SK-N-SH (cell line): ENCODE data around the gene SLC6A3. TPM values are rescaled to one million over a fixed set of nuclear protein-coding genes. Genes with fewer than 3 reads are reported as not detected.

ENCODE experiments used
- CTCF ChIA-PET: fragments of 300-600, 350-600 bp; formaldehyde crosslinking; extraction: SDS; loops from one replicate; lab custom pipeline; 2021; lab: Yijun Ruan, JAX
- POLR2A ChIA-PET: fragments of 350-600 bp; sonication (Branson Sonifier 250); formaldehyde crosslinking; extraction: SDS; loops from one replicate; lab custom pipeline; 2020; ENCODE audit warnings: antibody characterized with exemption, inconsistent platforms; lab: Yijun Ruan, JAX
- DNase-seq: peaks from one replicate; pipeline ENCODE4 v3.0.0; 2012
- H2AFZ ChIP-seq: fragments of 200-600 bp; sonication (generic); 2 replicates; pipeline ENCODE4 v1.8.1; 2016; ENCODE audit warnings: antibody characterized with exemption, mild to moderate bottlenecking, low read depth
- H3F3A ChIP-seq: fragments of 200-600 bp; sonication (generic); replicated peaks from 2 replicates; pipeline ENCODE3; 2016; ENCODE audit warnings: antibody characterized with exemption, mild to moderate bottlenecking; ENCODE audit not compliant: insufficient read depth
- H3K27ac ChIP-seq, 2 experiments: fragments of 200-500 bp in 1 of 2; fragments of 200-600 bp in 1 of 2; sonication (Bioruptor generic) in 1 of 2; sonication (generic), shearing (Covaris generic) in 1 of 2; 2 replicates each; pipeline versions ENCODE4 v1.5.1 to v1.6.1; 2014 to 2016; ENCODE audit warnings: low read depth in 2 of 2, inconsistent platforms in 1 of 2, low read length in 1 of 2, mild to moderate bottlenecking in 1 of 2, mixed read lengths in 1 of 2
- H3K27me3 ChIP-seq: fragments of 200-600 bp; sonication (generic), shearing (Covaris generic); 2 replicates; pipeline ENCODE4 v1.6.1; 2016; ENCODE audit warnings: mixed run types; ENCODE audit not compliant: insufficient read depth
- H3K36me3 ChIP-seq, 2 experiments: fragments of 200-500 bp in 1 of 2; fragments of 200-600 bp in 1 of 2; sonication (Bioruptor generic) in 1 of 2; sonication (generic) in 1 of 2; replicated peaks in 1 of 2; 2 replicates each; pipeline versions ENCODE3 to v1.5.1; 2014 to 2016; ENCODE audit warnings: low read length in 1 of 2, mild to moderate bottlenecking in 1 of 2; ENCODE audit not compliant: insufficient read depth in 2 of 2, control insufficient read depth in 1 of 2
- H3K4me1 ChIP-seq, 2 experiments: fragments of 200-500 bp in 1 of 2; fragments of 200-600 bp in 1 of 2; sonication (Bioruptor generic) in 1 of 2; sonication (generic), shearing (Covaris generic) in 1 of 2; 2 replicates each; pipeline versions ENCODE4 v1.5.1 to v1.6.1; 2014 to 2016; ENCODE audit warnings: low read depth in 1 of 2, low read length in 1 of 2, mixed run types in 1 of 2; ENCODE audit not compliant: insufficient read depth in 2 of 2, control insufficient read depth in 1 of 2
- H3K4me2 ChIP-seq: fragments of 200-600 bp; sonication (generic), shearing (Covaris generic); 2 replicates; pipeline ENCODE4 v1.6.1; 2017; ENCODE audit warnings: mixed run types
- H3K4me3 ChIP-seq, 2 experiments: fragments of 200-500 bp in 1 of 2; fragments of 200-600 bp in 1 of 2; sonication (Bioruptor generic) in 1 of 2; sonication (generic), shearing (Covaris generic) in 1 of 2; 2 replicates each; pipeline versions ENCODE4 v1.5.1 to v1.8.1; 2014 to 2016; ENCODE audit warnings: low read depth in 2 of 2, inconsistent platforms in 1 of 2, low read length in 1 of 2, mild to moderate bottlenecking in 1 of 2, mixed read lengths in 1 of 2, moderate library complexity in 1 of 2
- H3K79me2 ChIP-seq: fragments of 200-600 bp; sonication (generic); 2 replicates; pipeline ENCODE4 v1.8.1; 2017; ENCODE audit warnings: mild to moderate bottlenecking; ENCODE audit not compliant: insufficient read depth
- H3K9ac ChIP-seq: fragments of 200-600 bp; sonication (generic); 2 replicates; pipeline ENCODE4 v1.6.1; 2017; ENCODE audit warnings: mixed run types
- H3K9me2 ChIP-seq: fragments of 200-600 bp; sonication (generic); 2 replicates; pipeline ENCODE4 v1.6.1; 2017; ENCODE audit warnings: mixed run types
- H3K9me3 ChIP-seq: fragments of 200-600 bp; sonication (generic); 2 replicates; pipeline ENCODE4 v1.6.1; 2017; ENCODE audit warnings: mixed run types, mild to moderate bottlenecking, moderate library complexity
- H4K20me1 ChIP-seq: fragments of 200-600 bp; sonication (generic); 2 replicates; pipeline ENCODE4 v1.6.1; 2017; ENCODE audit warnings: mild to moderate bottlenecking, mixed run types; ENCODE audit not compliant: insufficient read depth
- CHD2 ChIP-seq: fragments of 150-350 bp; IDR thresholded peaks from 2 replicates; pipeline ENCODE4 v1.6.1; 2018; ENCODE audit warnings: low read length; ENCODE audit not compliant: partially characterized antibody
- ELF1 ChIP-seq: IDR thresholded peaks from 2 replicates; pipeline ENCODE4 v1.4.0; 2012
- EP300 ChIP-seq, 2 experiments: IDR thresholded peaks; 2 replicates each; pipeline versions ENCODE4 v1.4.0 to v1.6.1; 2012; ENCODE audit warnings: borderline replicate concordance in 1 of 2, low read depth in 1 of 2, low read length in 1 of 2
- EZH2phosphoT487 ChIP-seq: fragments of 200-600 bp; sonication (generic); IDR thresholded peaks from 2 replicates; pipeline ENCODE4 v1.6.1; 2017; ENCODE audit warnings: low read depth, mixed run types, mild to moderate bottlenecking, antibody characterized with exemption, moderate library complexity, borderline replicate concordance
- FOXJ3 ChIP-seq: sonication (generic); formaldehyde crosslinking; IDR thresholded peaks from 2 replicates; pipeline ENCODE4 v1.5.1; 2020; ENCODE audit warnings: mild to moderate bottlenecking, missing genetic modification reagents
- FOXM1 ChIP-seq: IDR thresholded peaks from 2 replicates; pipeline ENCODE4 v1.4.0; 2012; ENCODE audit warnings: low read depth, mild to moderate bottlenecking
- GABPA ChIP-seq: IDR thresholded peaks from 2 replicates; pipeline ENCODE4 v1.4.0; 2012; ENCODE audit warnings: low read depth, mild to moderate bottlenecking
- JUND ChIP-seq: IDR thresholded peaks from 2 replicates; pipeline ENCODE4 v1.4.0; 2012
- MEF2A ChIP-seq: IDR thresholded peaks from 2 replicates; pipeline ENCODE4 v1.4.0; 2012; ENCODE audit warnings: low read depth, borderline replicate concordance
- MXI1 ChIP-seq: IDR thresholded peaks from 2 replicates; pipeline ENCODE4 v1.6.1; 2012; ENCODE audit warnings: mild to moderate bottlenecking, low read depth, low read length, improper control_type of control experiment
- POLR2AphosphoS5 ChIP-seq: IDR thresholded peaks from 2 replicates; pipeline ENCODE4 v1.6.1; 2012; ENCODE audit warnings: low read depth, low read length
- RCOR1 ChIP-seq: fragments of 150-350 bp; IDR thresholded peaks from 2 replicates; pipeline ENCODE4 v1.6.1; 2017; ENCODE audit warnings: antibody characterized with exemption, low read length
- REST ChIP-seq: IDR thresholded peaks from 2 replicates; pipeline ENCODE4 v1.6.1; 2012; ENCODE audit warnings: mild to moderate bottlenecking, low read depth, low read length, moderate library complexity
- RFX5 ChIP-seq: IDR thresholded peaks from 2 replicates; pipeline ENCODE4 v1.6.1; 2012; ENCODE audit warnings: mild to moderate bottlenecking, improper control_type of control experiment, low read length
- RXRA ChIP-seq: IDR thresholded peaks from 2 replicates; pipeline ENCODE4 v1.4.0; 2012; ENCODE audit warnings: low read depth, mild to moderate bottlenecking, borderline replicate concordance
- TAF1 ChIP-seq: IDR thresholded peaks from 2 replicates; pipeline ENCODE4 v1.6.1; 2012; ENCODE audit warnings: low read depth, mild to moderate bottlenecking, low read length, moderate library complexity, borderline replicate concordance
- TCF12 ChIP-seq: IDR thresholded peaks from 2 replicates; pipeline ENCODE4 v1.4.0; 2012
- USF1 ChIP-seq: IDR thresholded peaks from 2 replicates; pipeline ENCODE4 v1.4.0; 2012; ENCODE audit warnings: low read depth, borderline replicate concordance
- USF2 ChIP-seq: fragments of 150-350 bp; IDR thresholded peaks from 2 replicates; pipeline ENCODE4 v1.6.1; 2017; ENCODE audit warnings: antibody characterized with exemption, low read length, low read depth, borderline replicate concordance
- ZBTB33 ChIP-seq: IDR thresholded peaks from 2 replicates; pipeline ENCODE4 v1.4.0; 2012; ENCODE audit warnings: low read depth, borderline replicate concordance
- WGBS: methylation state at CpG from one replicate; pipeline ENCODE4 v1.1.6; 2017; ENCODE audit warnings: low lambda C conversion rate; 5-methylcytosine and 5-hydroxymethylcytosine counted together
- polyA plus RNA-seq, 3 experiments: library from polyadenylated mRNA; depleted of rRNA; stranded (reverse); fragments of >200 nt; gene quantifications; 2 replicates each; pipeline ENCODE4 v1.2.3, GENCODE V29; 2012

SLC6A3 gene
- polyA plus RNA-seq, 1 of the 3 experiments (the other 2 are of a cell fraction), result not detected

GRCh38 chr5:1399737-1400136 lies 45.5 kb downstream of the SLC6A3 start:
- H3K4me3 ChIP-seq, result no peak overlapping the region
- POLR2A ChIA-PET, result no interaction called here

More at GRCh38 chr5:1399737-1400136, 45.5 kb downstream of the SLC6A3 start:
- Histone ChIP-seq H3K4me2 (no peak overlapping the region), H3F3A (no peaks in the 10 kb centered on the region), H3K27ac (no peak overlapping the region), H2AFZ (no peak overlapping the region), H3K9ac (no peak overlapping the region), H3K36me3 (no peaks in the 10 kb centered on the region), H3K27me3 (peaks cover 9% of the 10 kb centered on the region), H3K9me3 (no peaks in the 10 kb centered on the region), H4K20me1 (no peaks in the 10 kb centered on the region), H3K79me2 (no peaks in the 10 kb centered on the region), H3K9me2 (no peaks in the 10 kb centered on the region), H3K4me1 (peaks cover 0 to 8% of the 10 kb centered on the region in 2 experiments; a peak in 1 of 4 replicates)
- 47% methylated on average over 10 of the region's 11 CpGs for WGBS
- TF ChIP-seq RFX5 (no peak), ZBTB33 (no peak), FOXM1 (no peak), EZH2phosphoT487 (no peak), RXRA (no peak), USF2 (no peak), TAF1 (no peak), MXI1 (no peak), MEF2A (no peak), CHD2 (no peak), EP300 (IDR thresholded peaks at IDR 0.05; ENCODE audit: borderline replicate concordance in 1 of 2, low read depth in 1 of 2, low read length in 1 of 2) (no peak), ELF1 (no peak), USF1 (no peak), TCF12 (no peak), GABPA (no peak), REST (no peak), RCOR1 (no peak), JUND (no peak), FOXJ3 (CRISPR knock-in tag) (no peak), POLR2AphosphoS5 (no peak)
- CTCF ChIA-PET, result no interaction called here
- DNase-seq, result no peak
